Skeletal muscle satellite cell (primary cell): Measurements from ENCODE around the gene OR8H3. TPM values are rescaled to one million over a fixed set of nuclear protein-coding genes. Genes with fewer than 3 reads are reported as not detected.
"Not testable (repeated sequence)": the region's sequence is repeated elsewhere in the genome, so short reads cannot be mapped to it uniquely, and the experiment has no call there.

Experiments
- H3K27me3 ChIP-seq: 2 replicates; pipeline ENCODE4 v1.7.0; 2013; ENCODE audit warnings: low read length; ENCODE audit not compliant: control insufficient read depth, insufficient read depth
- H3K36me3 ChIP-seq: 2 replicates; pipeline ENCODE4 v1.7.0; 2013; ENCODE audit warnings: mild to moderate bottlenecking, control low read depth, low read length; ENCODE audit not compliant: insufficient read depth
- H3K4me1 ChIP-seq: 2 replicates; pipeline ENCODE4 v1.7.0; 2013; ENCODE audit warnings: low read length; ENCODE audit not compliant: control insufficient read depth, insufficient read depth
- H3K4me2 ChIP-seq: 2 replicates; pipeline ENCODE4 v1.7.0; 2013; ENCODE audit warnings: mild to moderate bottlenecking, low read length
- H3K4me3 ChIP-seq: 2 replicates; pipeline ENCODE4 v1.7.0; 2013; ENCODE audit warnings: low read length
- H3K9ac ChIP-seq: 2 replicates; pipeline ENCODE4 v1.7.0; 2013; ENCODE audit warnings: mild to moderate bottlenecking, low read depth, low read length, moderate library complexity
- H3K9me3 ChIP-seq: replicated peaks from 2 replicates; pipeline ENCODE4 v1.7.0; 2013; ENCODE audit warnings: mild to moderate bottlenecking, control low read depth, low read length
- total RNA-seq: library from RNA; depleted of rRNA; stranded (reverse); fragments of >200 nt; gene quantifications from 2 replicates; pipeline ENCODE4 v1.2.3, GENCODE V29; 2012; rRNA removed

Gene OR8H3, protein sequence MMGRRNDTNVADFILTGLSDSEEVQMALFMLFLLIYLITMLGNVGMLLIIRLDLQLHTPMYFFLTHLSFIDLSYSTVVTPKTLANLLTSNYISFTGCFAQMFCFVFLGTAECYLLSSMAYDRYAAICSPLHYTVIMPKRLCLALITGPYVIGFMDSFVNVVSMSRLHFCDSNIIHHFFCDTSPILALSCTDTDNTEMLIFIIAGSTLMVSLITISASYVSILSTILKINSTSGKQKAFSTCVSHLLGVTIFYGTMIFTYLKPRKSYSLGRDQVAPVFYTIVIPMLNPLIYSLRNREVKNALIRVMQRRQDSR
- not detected in 2 replicates for total RNA-seq

DNA sequence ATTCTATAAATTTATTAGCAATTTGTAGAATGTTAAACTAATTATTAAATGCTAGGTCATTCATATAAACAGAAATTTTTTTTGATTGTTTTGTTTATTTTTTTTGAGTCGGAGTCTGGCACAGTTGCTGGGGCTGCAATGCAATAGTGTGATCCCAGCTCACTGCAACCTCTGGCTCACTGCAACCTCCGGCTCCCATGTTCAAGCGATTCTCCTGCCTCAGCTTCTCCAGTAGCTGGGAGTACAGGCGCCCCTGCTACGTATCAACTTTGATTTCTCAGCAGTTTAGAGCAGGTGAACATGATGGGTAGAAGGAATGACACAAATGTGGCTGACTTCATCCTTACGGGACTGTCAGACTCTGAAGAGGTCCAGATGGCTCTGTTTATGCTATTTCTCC, at the start of gene OR8H3:
TSS of gene OR8H3 (plus strand) at position 301 of the 400 bp plus-strand sequence. CDS start at position 301, 0 bp downstream.
- Histone ChIP-seq H3K4me1 (no peaks in the 10 kb centered on the region), H3K4me2 (no peak within 1 kb of the TSS), H3K9ac (no peak within 1 kb of the TSS), H3K9me3 (peaks cover 3% of the 10 kb centered on the region), H3K36me3 (no peaks in the 10 kb centered on the region), H3K27me3 (no peaks in the 10 kb centered on the region), H3K4me3 (no peak within 1 kb of the TSS)

DNA sequence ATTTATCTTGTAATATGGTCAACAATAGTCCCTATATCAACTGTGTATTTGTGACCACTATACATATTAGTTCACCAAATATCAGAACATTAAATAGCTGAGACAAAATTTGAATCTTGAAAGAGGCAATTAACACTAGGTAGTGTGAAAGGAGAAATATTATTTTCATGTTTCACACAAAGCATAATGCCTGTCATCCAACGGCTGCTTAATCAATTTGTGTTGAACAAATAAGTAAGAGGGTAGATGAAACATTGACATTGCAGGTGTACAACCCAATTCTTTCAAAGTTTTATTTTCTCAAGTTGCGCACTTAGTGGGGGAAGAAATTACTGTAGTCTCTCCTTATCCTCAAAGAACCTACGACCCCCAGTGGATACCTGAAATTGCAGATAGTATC, 32.5 kb upstream of the OR8H3 start:
- H3K9me3 ChIP-seq: no peaks in the 10 kb centered on the region
- no peaks in the 10 kb centered on the region for H3K4me1 ChIP-seq
- H3K4me3 ChIP-seq: no peak overlapping the region
- no peaks in the 10 kb centered on the region for H3K27me3 ChIP-seq
- no peak overlapping the region for H3K9ac ChIP-seq
- no peak overlapping the region for H3K4me2 ChIP-seq
- no peaks in the 10 kb centered on the region for H3K36me3 ChIP-seq

DNA sequence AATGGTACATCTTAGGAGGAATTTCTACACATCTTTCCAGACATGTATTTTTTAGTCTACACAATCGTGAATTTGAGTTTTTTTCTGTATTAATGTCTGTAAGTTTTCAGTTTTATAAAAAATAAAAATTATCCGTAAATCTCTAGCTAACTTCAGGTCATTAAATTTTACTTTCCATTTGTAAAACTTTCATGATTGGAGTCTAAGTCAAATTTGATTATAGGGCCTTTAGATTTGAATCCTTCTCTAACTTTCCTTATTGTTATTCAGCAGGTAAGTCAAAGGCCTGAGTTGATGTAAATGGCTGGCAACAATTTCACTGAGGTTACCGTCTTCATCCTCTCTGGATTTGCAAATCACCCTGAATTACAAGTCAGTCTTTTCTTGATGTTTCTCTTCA, 29.2 kb upstream of the OR8H3 start, which contains the start of gene OR8I2:
TSS of gene OR8I2 (plus strand) at position 301 of the 400 bp plus-strand sequence. CDS start at position 301, 0 bp downstream.
- Histone ChIP-seq H3K27me3 (no peaks in the 10 kb centered on the region), H3K36me3 (no peaks in the 10 kb centered on the region), H3K9ac (no peak within 1 kb of the TSS), H3K9me3 (no peaks in the 10 kb centered on the region), H3K4me1 (no peaks in the 10 kb centered on the region), H3K4me3 (no peak within 1 kb of the TSS), H3K4me2 (no peak within 1 kb of the TSS)

DNA sequence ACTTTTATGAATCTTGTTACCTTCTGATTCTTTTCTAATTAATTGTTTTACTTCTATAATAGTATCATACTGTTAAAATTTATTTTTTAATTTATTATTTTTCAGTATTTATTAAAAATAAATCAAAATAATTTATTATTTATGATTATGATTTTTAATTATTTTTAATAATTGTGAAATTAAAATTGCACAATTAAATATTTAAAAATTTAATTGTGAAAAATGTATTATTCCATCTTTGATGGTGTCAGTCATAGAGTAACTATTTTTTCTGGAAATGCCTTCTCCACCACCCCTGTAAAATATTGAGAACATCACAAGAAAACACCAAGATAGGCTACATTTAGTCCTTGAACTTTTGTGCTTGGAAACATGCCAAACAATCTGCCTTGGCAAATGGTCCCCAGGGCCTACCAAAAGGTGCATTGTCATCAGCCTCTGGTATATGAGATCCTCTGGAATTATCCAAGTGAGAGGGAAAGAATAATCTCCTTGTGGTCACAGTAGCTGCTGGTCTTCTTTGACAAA, 18.9 kb upstream of the OR8H3 start, which contains the start of gene OR8H2:
TSS of gene OR8H2 (plus strand) at position 478 of the 528 bp plus-strand sequence. CDS start 1,356 bp downstream, outside the sequence.
- Histone ChIP-seq H3K36me3 (no peaks in the 10 kb centered on the region), H3K4me2 (no peak within 1 kb of the TSS), H3K9me3 (no peaks in the 10 kb centered on the region), H3K27me3 (no peaks in the 10 kb centered on the region), H3K9ac (no peak within 1 kb of the TSS), H3K4me3 (no peak within 1 kb of the TSS), H3K4me1 (no peaks in the 10 kb centered on the region)

DNA sequence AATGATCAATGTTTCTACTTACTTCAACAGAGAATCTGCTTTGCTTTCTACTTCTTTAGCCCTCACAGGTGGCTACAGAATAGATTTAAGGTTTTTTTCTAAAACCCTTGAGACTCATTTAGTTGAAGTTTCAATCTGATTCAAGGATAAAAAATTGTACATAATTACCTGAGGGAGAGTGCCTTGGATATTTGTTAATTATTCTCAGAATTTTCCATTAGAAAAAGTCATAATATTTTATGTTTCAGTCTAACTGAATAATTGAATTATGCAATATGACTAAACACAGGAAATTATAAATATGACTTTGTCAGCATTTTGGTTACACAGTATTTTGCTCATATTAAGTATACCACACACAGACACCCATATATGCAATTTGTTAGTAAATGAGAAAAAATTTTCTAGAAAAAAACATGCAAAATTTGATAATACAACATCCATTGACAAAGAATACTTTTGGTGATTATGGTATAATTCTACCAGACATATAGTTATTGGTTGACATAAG, 18.0 kb downstream of the OR8H3 start, which contains the start of gene OR8J3:
TSS of gene OR8J3 (minus strand) at position 51 of the 511 bp plus-strand sequence. CDS start 2,483 bp downstream, outside the sequence.
- H3K4me3 ChIP-seq: no peak within 1 kb of the TSS
- no peaks in the 10 kb centered on the region for H3K36me3 ChIP-seq
- H3K9me3 ChIP-seq: peaks cover 6% of the 10 kb centered on the region
- H3K27me3 ChIP-seq: no peaks in the 10 kb centered on the region
- H3K9ac ChIP-seq: no peak within 1 kb of the TSS
- no peaks in the 10 kb centered on the region for H3K4me1 ChIP-seq
- H3K4me2 ChIP-seq: no peak within 1 kb of the TSS

DNA sequence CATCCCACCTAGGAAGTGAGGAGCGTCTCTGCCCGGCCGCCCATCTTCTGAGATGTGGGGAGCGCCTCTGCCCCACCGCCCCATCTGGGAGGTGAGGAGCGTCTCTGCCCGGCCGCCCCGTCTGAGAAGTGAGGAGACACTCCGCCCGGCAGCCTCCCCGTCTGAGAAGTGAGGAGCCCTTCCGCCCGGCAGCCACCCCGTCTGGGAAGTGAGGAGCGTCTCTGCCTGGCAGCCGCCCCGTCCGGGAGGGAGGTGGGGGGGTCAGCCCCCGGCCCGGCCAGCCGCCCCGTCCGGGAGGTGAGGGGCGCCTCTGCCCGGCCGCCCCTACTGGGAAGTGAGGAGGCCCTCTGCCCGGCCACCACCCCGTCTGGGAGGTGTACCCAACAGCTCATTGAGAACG, 21.5 kb downstream of the OR8H3 start:
- not testable (repeated sequence) for H3K9ac ChIP-seq, H3K4me1 ChIP-seq, H3K27me3 ChIP-seq, H3K36me3 ChIP-seq, H3K4me2 ChIP-seq, H3K9me3 ChIP-seq, H3K4me3 ChIP-seq

DNA sequence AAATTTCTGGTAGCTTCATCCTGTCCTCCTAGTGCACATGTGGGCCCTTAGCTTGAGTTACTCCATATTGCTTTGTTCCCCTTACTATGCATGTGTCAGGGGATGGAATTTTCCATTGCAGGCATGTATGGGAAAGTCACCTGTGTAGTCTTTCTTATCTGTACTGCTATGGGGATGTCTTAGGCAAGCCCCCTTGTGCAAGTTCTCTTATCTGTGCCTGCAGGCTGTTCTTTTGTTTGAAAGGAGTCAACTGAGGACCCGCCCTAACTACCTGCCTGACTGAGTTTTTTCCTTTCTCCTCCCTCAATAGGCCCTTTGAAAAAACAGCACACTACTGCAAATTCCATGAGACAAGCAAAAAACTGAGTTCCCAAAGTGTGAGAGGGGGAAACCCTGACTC, 29.2 kb downstream of the OR8H3 start:
- H3K4me3 ChIP-seq: no peak overlapping the region
- no peak overlapping the region for H3K4me2 ChIP-seq
- H3K9ac ChIP-seq: no peak overlapping the region
- H3K27me3 ChIP-seq: no peaks in the 10 kb centered on the region
- no peaks in the 10 kb centered on the region for H3K4me1 ChIP-seq
- H3K36me3 ChIP-seq: no peaks in the 10 kb centered on the region
- peaks cover 5% of the 10 kb centered on the region for H3K9me3 ChIP-seq

DNA sequence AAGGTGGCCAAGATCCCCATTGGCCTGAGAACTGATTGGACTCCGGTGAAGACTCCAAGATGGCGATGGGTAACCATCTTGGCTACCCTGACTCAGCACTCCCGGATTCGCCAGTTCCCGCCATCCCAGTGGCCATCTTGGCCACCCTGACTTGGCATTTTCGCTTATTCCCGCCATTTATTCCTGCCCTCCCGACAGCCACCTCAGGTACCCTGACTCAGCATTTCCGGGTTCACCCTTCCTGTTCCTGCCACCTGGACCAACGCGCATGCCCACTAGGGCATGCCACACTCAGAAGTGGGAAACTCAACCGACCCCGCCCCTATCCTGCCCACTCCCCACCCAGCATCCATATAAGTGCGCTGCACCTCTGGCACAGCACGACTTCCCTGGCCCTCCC, 30.2 kb downstream of the OR8H3 start:
- Histone ChIP-seq H3K4me2 (no peak overlapping the region), H3K4me3 (no peak overlapping the region), H3K9me3 (peaks cover 5% of the 10 kb centered on the region), H3K36me3 (no peaks in the 10 kb centered on the region), H3K9ac (no peak overlapping the region), H3K4me1 (no peaks in the 10 kb centered on the region), H3K27me3 (no peaks in the 10 kb centered on the region)

DNA sequence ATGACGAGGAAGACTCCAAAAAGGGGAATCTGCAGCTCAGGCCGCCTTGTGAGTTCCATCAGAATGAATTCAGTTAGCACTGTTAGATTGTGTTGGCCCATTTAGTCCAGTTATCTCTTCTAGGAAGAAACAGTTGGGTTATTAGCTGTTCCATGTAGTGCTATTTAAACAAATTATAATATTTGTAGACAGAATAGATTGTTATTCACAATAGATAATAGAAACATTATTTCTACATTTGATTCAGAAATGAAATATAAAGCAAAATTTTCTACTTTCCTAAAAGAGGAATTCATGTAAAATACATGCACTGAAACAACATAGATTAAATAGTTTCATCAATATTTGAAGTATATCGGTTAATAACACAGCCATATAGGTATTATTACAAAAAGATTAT, 38.0 kb downstream of the OR8H3 start, which contains the start of gene OR8K5:
TSS of gene OR8K5 (minus strand) at position 101 of the 400 bp plus-strand sequence. CDS start at position 101, 0 bp downstream.
- Histone ChIP-seq H3K36me3 (no peaks in the 10 kb centered on the region), H3K27me3 (no peaks in the 10 kb centered on the region), H3K4me1 (no peaks in the 10 kb centered on the region), H3K9me3 (no peaks in the 10 kb centered on the region), H3K4me2 (no peak within 1 kb of the TSS), H3K4me3 (no peak within 1 kb of the TSS), H3K9ac (no peak within 1 kb of the TSS)

DNA sequence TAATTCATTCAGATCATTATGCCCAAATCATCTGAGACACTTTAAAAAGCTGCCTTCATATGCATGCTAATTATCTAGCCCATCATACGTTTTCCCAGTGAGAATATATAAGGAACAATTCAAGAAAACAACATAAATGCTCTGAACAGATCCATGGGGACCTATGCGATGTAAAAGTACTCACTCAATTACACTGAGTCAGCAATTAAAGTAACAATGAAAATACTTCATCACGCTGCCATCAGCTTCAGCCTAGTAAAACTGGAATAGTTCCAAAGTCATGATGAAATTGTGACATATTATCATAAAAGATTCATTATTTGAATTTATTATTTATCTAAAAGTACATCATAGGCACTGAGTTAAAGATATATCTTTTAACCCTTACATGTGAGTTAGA, 41.6 kb downstream of the OR8H3 start:
- no peak overlapping the region for H3K4me3 ChIP-seq
- H3K4me1 ChIP-seq: no peaks in the 10 kb centered on the region
- H3K36me3 ChIP-seq: no peaks in the 10 kb centered on the region
- no peak overlapping the region for H3K9ac ChIP-seq
- H3K9me3 ChIP-seq: no peaks in the 10 kb centered on the region
- H3K4me2 ChIP-seq: no peak overlapping the region
- H3K27me3 ChIP-seq: no peaks in the 10 kb centered on the region

DNA sequence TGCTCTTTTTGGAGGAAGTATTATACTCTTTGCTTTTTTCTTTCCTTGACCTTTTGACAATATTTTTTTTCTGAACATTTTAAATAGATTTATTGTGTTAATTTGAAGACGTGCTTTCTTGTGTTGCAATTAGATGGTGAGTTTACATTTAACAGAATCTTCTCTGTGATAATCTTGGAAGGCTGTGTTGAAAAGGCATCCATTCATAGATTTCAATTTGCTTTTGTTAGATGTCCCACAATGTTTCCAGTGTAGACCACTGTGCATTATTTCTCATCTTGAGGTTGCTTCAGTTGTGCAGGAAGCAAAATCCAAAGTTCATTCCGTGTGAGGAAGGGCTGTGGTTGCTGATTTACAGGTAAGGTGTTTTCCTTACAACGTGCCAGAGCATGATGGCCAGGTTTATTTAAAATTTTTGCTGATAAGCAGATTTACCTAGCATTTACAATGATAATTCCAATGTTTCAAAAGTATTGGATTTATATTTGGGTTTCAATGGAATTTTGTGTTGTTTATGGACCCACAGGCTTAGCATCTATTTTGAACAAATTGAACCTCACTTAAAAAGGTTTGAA, 50.2 kb downstream of the OR8H3 start:
- Histone ChIP-seq H3K36me3 (no peaks in the 10 kb centered on the region), H3K4me1 (no peaks in the 10 kb centered on the region)

More for the DNA sequence above, 50.2 kb downstream of the OR8H3 start:
- no peak overlapping the region for H3K9ac ChIP-seq
- no peaks in the 10 kb centered on the region for H3K27me3 ChIP-seq
- no peak overlapping the region for H3K4me2 ChIP-seq
- H3K9me3 ChIP-seq: peaks cover 8% of the 10 kb centered on the region
- no peak overlapping the region for H3K4me3 ChIP-seq
